ENCODE results near the gene NF2.

Gene NF2

DNA sequence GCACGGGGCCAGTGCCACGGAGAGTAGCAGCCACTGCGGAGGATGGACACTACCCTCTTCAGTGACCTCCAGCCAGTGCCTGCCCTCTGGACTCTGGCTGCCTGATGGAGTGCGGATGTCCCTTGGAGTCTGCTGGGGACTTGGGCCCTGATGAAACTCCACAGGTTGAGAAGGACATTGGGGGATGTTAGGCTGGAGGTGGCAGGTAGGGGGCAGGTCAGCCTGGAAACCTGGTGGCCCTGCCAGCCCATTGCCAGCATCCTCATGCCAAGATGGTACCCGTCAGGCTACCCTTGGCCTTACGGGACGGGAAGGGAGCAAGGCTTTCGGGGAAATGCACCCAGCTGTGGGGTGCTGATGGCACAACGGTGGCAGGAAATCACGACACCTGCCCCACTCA, 120.3 kb downstream of the NF2 start:
- no peak for DNase-seq (ENCODE audit: low read depth)

DNA sequence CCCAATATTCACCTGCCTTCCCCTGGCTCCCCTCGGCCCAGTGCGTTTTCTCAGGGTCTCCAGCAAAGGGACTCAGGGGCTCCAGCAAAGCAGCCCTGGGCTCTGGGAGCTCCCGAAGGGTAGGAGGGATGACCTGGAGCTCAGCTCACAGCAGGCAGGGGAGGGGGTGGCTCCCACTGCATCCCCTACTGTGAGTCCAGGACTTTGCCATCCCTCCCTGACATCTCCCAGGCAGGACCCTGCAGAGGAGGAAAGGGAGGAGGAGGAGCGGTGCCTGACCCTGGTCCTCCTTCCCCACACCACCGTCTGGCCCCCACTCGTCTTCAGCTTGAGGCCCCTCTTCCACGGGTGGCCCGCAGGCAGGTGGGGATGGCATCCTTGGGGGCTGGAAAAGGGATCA, 121.4 kb downstream of the NF2 start:
- no peak for DNase-seq (ENCODE audit: low read depth)

DNA sequence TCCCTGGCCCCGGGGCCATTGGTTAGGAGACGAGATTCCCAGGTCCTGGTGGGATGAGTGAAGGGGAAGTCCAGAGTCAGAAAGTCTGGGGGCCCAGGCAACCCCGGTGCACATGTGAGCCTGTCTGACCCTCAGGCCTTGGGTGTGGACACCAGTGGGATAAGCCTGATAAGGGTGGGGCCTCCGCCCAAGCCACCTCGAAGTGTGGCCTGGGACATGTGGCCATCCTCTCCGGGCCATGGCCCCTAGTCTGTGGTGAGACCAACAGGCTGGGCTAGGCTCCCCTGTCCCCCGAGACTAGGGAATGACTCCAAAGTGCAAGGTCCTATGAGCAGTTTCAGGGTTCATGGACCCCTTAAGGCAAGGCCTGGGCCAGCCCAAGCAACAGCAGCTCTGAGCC, 122.7 kb downstream of the NF2 start:
- DNase-seq (ENCODE audit: low read depth) = no peak

DNA sequence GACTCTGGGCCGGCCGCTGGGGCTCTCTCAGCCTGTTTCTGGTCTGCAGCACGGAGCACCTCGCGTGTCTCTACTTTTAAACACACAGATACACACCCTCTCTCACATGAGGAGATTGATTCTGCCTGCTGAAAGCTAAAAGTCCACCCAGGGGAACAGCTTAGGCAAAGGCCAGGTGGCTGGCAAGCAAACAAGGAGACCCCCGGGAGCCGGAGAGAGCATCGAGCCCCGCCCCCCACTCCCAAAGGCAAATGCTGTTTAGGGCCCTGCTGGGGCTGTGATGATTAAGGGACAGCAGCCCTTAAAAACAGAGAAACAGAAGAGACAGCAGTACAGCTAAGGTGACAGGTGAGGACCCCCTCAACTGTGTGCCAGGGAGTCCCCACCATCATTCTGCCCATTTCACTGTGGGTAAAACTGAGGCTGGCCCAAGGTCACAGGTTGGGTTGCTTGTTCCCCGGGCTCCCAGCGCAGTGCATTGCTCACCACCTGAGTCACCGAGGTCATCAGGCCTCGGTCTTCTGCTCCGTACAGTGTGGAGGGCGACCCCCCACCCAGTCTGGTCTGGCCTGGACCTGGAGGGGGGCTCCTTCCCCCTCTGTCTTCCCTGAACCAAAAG, 123.2 kb downstream of the NF2 start:
- no peak for DNase-seq (ENCODE audit: low read depth)

DNA sequence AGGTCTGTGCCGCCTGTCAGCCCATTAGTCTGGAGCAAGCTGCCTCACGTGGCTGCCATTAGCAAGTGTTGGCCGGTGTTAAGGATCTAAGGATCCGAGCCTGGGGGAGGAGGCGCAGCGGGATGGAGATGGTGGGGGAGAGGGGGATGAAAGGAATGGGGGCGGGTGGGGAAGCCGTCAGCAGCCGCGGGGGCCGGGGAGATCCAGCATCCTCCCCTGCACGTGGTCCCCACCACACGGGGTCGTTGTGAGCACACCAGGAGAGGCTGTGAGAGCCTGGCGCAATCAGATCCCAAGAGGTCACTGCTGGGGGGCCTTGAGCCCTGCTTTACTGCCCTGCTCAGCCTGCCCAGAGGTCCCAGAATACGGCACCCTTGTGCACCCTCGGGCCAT, 123.7 kb downstream of the NF2 start:
- no peak for DNase-seq (ENCODE audit: low read depth)

DNA sequence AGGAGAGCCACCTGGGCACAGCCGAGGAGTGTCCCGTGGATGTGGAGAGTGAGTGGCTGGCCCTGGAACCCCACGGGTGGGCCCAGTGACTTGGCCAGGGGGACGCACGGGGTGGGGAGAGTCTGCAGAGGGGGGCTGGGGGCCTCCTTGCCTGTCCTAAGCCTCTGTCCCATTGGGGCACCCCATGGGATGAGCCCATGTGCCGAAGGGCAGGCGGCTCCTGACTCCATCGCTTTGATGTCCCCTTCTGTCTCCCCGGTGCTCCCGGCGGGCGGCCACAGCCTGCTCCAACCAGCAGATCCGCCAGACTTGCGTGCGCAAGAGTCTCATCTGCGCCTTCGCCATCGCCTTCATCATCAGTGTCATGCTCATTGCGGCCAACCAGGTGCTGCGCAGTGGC, 125.7 kb downstream of the NF2 start:
- DNase-seq (ENCODE audit: low read depth) = no peak

DNA sequence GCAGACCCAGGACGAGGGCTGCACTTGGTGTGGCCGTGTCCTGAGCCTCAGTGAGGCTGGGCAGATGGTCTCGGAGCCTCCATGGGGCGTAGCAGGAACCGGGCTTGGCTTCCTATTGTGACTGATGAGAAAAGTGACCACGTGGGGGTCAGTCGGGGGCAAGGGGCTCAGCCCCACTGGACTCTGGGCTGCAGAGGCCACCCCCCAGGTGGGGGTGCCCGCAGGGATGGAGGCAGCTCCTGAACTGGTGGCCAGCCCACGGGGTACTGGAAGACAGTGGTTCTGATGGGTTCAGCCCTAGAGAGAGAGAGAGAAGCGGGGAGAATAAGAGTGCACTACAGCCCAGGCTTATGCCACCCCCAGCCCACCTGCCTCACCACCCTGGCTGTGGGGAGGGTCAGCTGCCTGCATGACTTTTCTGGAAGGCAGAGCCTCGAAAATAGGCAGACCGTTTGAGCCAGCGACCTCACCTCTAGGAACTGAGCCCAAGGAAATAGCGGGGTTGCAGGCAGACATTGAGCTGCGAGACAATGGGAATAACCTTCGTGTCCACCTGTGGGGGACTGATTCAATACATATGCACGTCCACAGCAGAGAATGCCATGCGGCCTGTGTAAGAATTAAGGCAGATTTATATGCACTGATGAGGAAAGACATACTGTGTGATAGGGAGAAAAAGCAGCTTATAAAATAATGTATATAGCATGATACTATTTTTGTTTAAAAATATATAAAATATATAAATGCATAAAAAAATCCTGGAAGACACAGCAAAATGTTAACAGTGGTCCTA, 127.8 kb downstream of the NF2 start:
- no peak for DNase-seq (ENCODE audit: low read depth)

DNA sequence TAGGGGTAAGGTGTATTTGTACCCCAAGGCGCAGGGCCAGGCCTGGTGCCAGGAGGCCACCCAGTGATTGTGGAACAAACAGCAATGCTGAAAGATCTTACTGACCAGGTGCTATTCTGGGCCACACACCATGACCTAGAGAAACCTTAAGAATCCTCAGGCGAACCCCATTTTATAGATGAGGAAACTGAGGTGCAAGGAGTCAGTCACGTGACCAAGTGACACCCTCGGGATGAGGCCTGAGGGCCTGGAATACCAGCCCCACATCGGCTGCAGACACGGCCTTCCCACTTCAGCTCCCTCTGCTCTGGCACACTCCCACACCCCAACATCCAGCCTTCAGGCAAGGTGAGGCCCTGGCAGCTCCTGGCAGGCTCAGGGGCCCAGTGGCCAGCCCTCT, 129.4 kb downstream of the NF2 start:
- DNase-seq (ENCODE audit: low read depth) = no peak

DNA sequence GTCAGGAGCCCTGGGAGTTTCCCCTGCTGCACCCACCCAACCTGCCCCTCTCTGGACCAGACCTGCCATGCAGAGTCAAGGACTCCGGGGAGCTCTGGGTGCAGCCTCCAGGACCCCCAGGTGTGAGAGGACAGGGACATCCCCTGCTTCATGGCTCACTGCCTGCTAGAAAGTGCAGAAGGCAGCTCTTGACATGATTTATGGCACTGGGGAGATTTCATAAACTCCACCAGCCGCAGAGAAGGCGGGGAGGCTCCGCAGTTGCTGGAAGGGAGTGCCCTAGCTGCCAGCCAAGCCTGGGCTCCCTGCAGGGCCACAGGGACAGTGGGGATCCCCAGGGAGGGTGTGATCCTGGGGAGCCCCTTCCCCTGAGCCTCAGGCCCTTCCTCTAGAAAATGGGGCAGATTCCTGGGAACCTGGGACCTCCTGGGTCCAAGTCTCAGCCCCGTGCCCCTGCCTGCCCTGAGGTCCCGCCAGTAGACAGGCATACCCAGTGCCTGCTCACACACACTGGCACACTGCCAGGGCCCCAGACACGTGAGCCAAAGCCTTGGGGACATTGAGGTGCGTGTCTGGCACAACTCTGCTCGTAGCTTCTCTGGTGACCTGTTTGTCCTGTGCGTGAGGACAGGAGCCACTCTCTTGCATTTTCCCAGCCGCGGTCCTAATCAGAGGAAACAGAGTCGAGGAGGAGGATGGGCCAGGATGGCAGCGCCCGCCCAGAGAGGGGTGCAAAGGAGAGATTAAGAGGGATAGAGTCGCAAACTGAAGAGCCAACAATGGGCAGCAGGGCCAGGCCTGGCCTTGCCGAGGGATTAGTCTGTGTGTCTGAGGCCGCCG, 130.1 kb downstream of the NF2 start:
- no peak for DNase-seq (ENCODE audit: low read depth)

DNA sequence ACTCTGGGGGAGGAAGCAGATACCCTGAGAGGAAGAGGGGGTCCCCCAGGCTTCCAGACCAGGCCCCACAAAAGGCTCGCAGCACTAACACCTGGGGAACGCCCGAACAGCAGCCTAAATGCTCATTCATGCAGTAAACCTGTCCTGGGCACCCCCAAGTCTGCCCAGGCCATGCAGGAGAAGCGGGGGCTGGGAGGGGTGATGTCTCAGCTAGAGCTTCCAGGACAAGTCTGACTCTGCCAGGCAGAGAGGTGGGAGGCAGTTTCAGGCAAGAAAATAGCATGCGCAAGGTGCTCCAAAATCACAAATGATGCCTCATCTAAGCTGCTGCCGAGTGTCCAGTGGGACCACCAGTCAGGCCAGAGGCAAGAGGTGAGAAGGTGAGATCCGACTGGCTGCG, 131.0 kb downstream of the NF2 start:
- no peak for DNase-seq (ENCODE audit: low read depth)

DNA sequence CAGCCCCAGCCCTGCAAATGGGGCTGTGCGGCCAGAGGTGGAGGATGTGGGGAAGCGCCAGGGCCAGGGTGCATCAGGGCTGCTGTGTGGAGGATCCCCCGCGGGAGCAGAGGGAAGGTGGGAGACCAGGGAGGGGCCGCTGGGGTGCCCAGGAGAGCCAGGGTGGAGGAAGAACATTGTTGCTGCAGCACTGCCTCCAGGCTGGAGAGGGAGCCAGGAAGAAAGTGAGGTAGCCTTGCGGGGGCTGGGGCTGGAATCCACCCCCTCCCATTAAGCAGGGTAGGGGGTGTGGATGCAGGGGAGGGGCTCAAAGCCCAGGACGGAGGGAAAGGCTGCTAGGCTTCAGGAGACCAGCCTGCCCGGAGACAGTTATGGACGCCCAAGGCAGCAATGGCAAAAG, 131.4 kb downstream of the NF2 start:
- no peak for DNase-seq (ENCODE audit: low read depth)

DNA sequence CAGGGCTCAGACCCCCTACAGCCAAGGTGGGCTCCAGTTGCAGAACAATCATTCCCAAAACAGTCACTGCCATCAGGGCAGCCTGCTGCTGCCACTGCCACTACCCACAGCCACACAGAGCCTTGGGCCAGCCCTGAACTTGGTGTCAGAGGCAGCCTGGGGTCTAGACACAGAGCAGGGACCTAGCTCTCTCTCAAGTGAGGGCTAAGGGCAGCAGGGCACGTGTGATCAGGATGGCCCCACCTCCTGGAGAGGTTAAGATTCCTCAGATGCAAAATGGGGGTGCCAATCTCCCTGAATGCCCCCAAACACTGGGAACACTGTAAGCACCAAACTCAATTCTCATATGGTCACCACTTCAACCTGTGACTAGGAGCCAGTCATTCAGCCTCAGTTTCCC, 132.0 kb downstream of the NF2 start:
- no peak for DNase-seq (ENCODE audit: low read depth)

DNA sequence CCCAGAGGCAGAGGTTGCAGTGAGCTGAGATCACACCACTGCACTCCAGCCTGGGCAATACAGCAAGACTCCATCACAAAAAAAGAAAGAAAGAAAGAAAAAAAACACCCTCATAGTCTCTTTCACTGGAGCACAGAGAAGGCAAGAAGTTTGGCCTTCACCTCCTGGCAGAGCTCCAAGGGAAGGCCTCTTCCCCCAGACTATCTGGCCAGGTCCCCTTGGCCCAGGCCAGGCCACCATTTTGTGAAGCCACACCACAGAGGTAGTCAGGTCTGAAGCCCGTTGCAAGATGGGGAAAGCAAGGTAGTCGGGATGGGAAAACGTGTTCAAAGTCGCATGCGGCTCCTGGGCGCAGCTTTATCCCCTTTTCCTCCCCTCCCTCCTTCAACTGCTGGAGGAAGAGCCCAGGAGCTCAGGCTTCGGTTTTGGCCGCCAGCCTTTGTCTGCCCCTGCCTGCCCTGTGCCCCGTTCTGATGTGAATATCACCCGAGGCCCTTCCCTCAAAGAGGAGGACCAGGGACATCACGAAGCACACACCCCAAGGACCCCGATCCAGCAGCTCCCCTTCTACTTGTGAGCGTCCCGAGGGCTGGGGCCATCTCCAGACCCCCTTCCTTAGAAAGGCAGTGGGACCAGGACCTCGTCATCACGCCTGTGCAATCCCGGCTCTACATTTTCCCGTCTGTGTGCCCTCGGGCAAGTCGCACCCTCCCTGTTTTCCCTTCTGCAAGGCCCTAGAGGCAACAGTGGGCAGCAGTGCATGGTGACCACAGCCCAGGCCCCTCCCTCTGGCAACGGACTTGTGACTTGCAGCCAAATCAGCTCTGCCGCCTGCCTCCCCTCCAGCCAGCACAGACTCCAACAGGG, 134.1 kb downstream of the NF2 start:
- no peak for DNase-seq (ENCODE audit: low read depth)

DNA sequence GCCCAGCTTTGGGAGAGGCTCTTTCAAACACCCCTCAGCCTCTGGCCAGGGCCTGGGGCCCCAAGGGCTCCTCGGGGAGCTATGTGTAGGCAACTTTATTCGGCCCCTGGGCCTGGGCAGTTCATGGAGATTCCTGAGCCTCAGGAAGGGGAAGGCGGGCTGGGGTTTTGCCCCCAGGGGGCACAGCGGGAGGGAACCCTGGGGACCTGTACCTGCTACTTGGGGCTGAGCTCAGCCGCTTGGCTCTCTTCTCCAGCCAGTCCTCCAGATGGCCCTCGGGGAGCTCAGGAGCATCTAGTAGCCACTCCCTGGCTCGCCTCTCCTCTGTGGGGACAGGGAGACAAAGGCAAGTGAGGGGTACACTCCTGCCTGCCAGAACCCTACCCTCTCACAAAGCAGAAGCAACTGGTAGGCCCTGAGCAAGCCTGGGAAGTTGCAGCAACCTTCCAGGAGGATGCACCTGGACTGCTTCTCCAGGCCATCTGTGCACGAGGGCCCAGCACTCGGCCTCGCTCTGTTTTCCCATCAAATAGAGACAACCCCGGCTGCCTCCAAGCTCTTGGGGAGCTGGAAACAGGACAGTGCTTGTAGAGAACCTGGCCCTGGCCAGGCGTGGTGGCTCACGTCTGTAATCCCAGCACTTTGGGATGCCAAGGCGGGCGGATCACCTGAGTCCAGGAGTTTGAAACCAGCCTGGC, 134.8 kb downstream of the NF2 start:
- DNase-seq (ENCODE audit: low read depth) = no peak

DNA sequence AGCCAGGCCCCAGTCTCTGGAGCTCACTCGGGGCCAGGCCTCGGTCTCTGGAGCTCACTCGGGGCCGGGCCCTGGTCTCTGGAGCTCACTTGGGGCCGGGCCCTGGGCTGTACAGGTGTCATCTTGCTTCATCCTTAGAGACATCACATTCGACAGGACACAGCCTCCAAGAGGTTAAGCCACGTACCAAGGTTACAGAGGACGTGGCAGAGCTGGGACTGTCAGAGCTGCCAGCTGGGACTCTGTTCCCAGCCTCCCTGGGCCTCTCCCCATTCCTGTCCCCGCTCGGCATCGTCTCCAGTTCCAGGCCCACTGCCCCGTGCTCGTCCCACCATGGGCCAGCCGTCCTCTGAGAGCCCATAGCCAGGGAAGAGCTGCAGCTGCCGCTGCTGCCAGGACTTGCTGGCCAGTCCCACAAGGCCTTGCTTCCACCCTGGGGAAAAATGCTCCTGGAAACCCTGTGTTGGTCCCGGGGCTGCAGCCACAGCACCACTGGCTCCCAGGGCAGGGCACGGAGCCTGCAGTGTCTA, 136.0 kb downstream of the NF2 start:
- DNase-seq (ENCODE audit: low read depth) = no peak

DNA sequence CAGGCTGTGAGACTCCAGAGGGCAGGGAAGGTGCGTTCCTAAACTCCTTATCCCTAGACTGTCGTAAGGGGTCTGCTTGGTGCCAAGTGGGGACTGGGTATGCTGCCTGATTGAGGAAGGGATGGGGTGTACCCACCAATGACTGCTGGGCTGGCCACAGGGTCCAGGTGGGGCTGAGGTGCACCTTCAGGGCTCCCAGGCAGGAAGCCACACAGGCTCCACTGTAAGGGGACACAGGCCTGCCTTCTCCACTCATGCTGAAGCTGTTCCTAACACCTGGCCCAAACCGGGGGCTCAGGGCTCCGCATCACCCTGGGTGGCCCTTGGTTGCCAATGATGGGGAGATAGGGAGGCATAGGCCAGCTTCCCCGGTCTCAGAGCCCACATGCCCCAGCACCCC, 136.8 kb downstream of the NF2 start:
- no peak for DNase-seq (ENCODE audit: low read depth)

DNA sequence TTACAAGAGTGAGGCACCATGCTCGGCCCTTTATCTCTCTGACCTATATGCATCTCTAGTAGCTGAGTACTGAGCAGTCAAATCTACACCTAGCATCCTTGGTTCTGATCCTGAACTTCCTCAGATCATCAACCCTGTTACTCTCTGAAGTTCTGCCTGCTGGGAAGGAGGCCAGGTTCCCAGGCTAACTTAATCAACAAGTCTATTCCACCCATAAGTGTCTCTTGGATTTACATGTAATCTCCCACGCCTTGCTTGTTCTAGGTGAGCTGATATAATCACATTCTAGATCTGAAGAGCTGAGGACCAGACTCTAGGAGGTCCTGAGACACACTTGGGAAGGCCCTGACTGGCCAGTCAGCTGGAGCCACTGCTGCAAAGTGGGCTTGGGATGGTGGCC, 138.5 kb downstream of the NF2 start:
- DNase-seq (ENCODE audit: low read depth) = no peak

DNA sequence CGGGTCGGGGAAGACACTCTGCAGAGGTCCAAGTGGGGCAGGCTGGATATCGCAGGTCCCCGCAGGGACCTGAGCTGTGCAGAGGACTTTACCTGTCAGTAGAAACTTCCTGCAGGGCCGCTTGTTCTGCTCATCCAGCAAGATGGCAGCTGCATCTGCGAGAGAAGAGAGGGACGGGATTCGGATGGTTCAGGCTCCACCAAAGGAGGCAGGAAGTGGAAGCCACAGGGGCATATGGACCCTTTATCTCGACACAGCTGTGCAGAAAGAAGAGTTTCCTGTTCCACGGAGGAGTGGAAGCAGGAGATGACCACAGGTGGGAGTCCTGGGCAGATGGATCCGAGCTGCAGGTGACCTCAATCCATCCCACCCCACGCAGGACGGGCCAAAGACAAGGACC, 138.9 kb downstream of the NF2 start:
- no peak for DNase-seq (ENCODE audit: low read depth)

DNA sequence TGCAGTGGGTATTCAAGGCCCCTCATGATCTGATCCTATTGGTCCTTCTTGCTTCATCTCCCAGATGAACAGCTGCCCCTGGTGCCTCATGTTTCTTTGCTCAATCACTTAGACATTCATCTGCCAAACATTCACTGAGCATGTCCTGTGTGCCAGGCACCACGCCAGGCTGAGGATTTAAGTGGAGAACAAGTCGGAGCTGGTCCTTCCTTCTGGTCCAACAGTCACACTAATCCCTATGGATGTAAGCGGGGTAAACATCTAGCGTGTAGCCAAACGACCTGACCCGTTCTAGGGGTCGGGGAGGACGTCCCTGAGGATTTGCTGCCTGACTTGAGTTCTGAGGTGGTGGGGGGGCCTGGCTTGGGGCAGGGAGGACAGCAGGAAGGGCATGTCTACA, 141.5 kb downstream of the NF2 start:
- no peak for DNase-seq (ENCODE audit: low read depth)

DNA sequence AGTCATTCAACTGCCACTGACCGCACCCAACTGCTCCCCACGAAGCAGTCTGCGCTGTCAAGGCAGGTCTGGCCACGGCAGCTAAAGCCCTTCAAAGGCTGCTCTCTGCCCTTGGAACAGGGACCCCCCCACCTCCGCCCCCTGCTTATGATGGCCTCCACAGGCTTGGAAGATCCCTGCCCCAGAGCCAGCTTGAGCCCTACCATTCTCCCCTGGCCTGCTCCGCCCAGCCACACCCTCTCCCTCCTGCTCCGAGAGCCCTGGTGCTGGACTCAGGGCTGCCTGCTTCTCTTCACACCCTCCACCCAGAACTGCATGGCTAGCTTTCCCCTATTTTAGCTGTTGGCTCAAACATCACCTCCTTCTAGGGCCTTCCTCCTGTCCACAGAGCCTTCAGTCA, 144.4 kb downstream of the NF2 start:
- DNase-seq (ENCODE audit: low read depth) = no peak

Data from activated gamma-delta T cell treated with anti-CD3 and anti-CD28 coated beads, Interleukin-2, amount 50 U/mL, for 16 hours (primary cell).